Common myeloid progenitor, CD34-positive (primary cell): ENCODE results near the gene CRTC3.
"Not testable (repeated sequence)": the region's sequence is repeated elsewhere in the genome, so short reads cannot be mapped to it uniquely, and the experiment has no call there.

ENCODE experiments used
- CTCF ChIA-PET: fragments of 350-600 bp; sonication (Branson Sonifier 250); formaldehyde crosslinking; loops from one replicate; lab custom pipeline; 2021; ENCODE audit warnings: antibody characterized with exemption; lab: Charles Lee
- POLR2A ChIA-PET: fragments of 350-600 bp; sonication (Branson Sonifier 250); formaldehyde crosslinking; loops from one replicate; lab custom pipeline; 2021; ENCODE audit warnings: antibody characterized with exemption; lab: Charles Lee
- DNase-seq, 3 donors: peaks; one replicate each; pipeline versions ENCODE4 v3.0.0 to v3.0.0-alpha.2; 2013
- H3K27ac ChIP-seq, 2 experiments: 1 replicate in 1 of 2; 2 replicates in 1 of 2; pipeline ENCODE4 v1.7.0; 2013; ENCODE audit warnings: inconsistent platforms in 2 of 2, low read length in 2 of 2, mild to moderate bottlenecking in 2 of 2, low read depth in 1 of 2, moderate library complexity in 1 of 2; ENCODE audit not compliant: severe bottlenecking in 2 of 2, insufficient read depth in 1 of 2, poor library complexity in 1 of 2
- H3K27me3 ChIP-seq, 5 experiments: replicated peaks in 2 of 5; 1 replicate in 3 of 5; 2 replicates in 2 of 5; pipeline versions ENCODE4 v1.6.1 to v1.7.0; 2013; ENCODE audit warnings: low read length in 4 of 5, mild to moderate bottlenecking in 2 of 5, moderate library complexity in 2 of 5, inconsistent platforms in 1 of 5; ENCODE audit not compliant: insufficient read depth in 5 of 5, control insufficient read depth in 4 of 5
- H3K36me3 ChIP-seq, 4 experiments: 1 replicate in 2 of 4; 2 replicates in 2 of 4; pipeline versions ENCODE4 v1.6.1 to v1.7.0; 2013; ENCODE audit warnings: low read length in 3 of 4, control low read depth in 1 of 4, mild to moderate bottlenecking in 1 of 4; ENCODE audit not compliant: control insufficient read depth in 4 of 4, insufficient read depth in 4 of 4
- H3K4me1 ChIP-seq, 4 experiments: 1 replicate in 3 of 4; 2 replicates in 1 of 4; pipeline versions ENCODE4 v1.6.1 to v1.7.1; 2013; ENCODE audit warnings: low read length in 3 of 4, mild to moderate bottlenecking in 3 of 4, control low read depth in 1 of 4, inconsistent platforms in 1 of 4, moderate library complexity in 1 of 4; ENCODE audit not compliant: control insufficient read depth in 4 of 4, insufficient read depth in 4 of 4; ENCODE audit errors: control extremely low read depth in 1 of 4
- H3K4me3 ChIP-seq, 7 experiments: 1 replicate in 4 of 7; 2 replicates in 3 of 7; pipeline versions ENCODE4 v1.5.1 to v1.7.0; 2013; ENCODE audit warnings: mild to moderate bottlenecking in 7 of 7, low read length in 6 of 7, moderate library complexity in 6 of 7, inconsistent platforms in 2 of 7, low read depth in 2 of 7, control low read depth in 1 of 7; ENCODE audit not compliant: insufficient read depth in 4 of 7, control insufficient read depth in 1 of 7; ENCODE audit errors: extremely low read depth in 1 of 7
- H3K9me3 ChIP-seq, 5 experiments: 1 replicate in 4 of 5; 2 replicates in 1 of 5; pipeline versions ENCODE4 v1.6.1 to v1.7.1; 2013; ENCODE audit warnings: low read length in 4 of 5, mild to moderate bottlenecking in 2 of 5, inconsistent platforms in 1 of 5, low read depth in 1 of 5, moderate library complexity in 1 of 5; ENCODE audit not compliant: control insufficient read depth in 4 of 5, insufficient read depth in 2 of 5; ENCODE audit errors: control extremely low read depth in 1 of 5
- WGBS: methylation state at CpG from one replicate; pipeline ENCODE4 v1.1.5; 2013; ENCODE audit not compliant: insufficient coverage; 5-methylcytosine and 5-hydroxymethylcytosine counted together

Gene CRTC3

GRCh38 chr15:90650117-90650955 is 120.6 kb downstream of the CRTC3 start:
- DNase-seq: peak; percentile 56 to 83 (median 79)
- H3K4me1 ChIP-seq: peaks cover 14 to 48% (median 41%) of the 10 kb centered on the region in 4 experiments
- H3K27me3 ChIP-seq: no peaks in the 10 kb centered on the region
- H3K36me3 ChIP-seq: no peaks in the 10 kb centered on the region
- CTCF ChIA-PET: interaction anchor here (0.6 to 3.5 kb wide), 17 partner anchors 8 to 284 kb away, joined by 3 to 35 read pairs (median 4); partner anchors contain the start of genes FES, HDDC3 and UNC45A
- no peak overlapping the region for H3K4me3 ChIP-seq
- POLR2A ChIA-PET: no interaction called here
- 0% methylated on average over 5 of the region's 8 CpGs for WGBS
- peak overlapping the region in 1 of 2 experiments; percentile 25 for H3K27ac ChIP-seq
- H3K9me3 ChIP-seq: no peaks in the 10 kb centered on the region

DNA sequence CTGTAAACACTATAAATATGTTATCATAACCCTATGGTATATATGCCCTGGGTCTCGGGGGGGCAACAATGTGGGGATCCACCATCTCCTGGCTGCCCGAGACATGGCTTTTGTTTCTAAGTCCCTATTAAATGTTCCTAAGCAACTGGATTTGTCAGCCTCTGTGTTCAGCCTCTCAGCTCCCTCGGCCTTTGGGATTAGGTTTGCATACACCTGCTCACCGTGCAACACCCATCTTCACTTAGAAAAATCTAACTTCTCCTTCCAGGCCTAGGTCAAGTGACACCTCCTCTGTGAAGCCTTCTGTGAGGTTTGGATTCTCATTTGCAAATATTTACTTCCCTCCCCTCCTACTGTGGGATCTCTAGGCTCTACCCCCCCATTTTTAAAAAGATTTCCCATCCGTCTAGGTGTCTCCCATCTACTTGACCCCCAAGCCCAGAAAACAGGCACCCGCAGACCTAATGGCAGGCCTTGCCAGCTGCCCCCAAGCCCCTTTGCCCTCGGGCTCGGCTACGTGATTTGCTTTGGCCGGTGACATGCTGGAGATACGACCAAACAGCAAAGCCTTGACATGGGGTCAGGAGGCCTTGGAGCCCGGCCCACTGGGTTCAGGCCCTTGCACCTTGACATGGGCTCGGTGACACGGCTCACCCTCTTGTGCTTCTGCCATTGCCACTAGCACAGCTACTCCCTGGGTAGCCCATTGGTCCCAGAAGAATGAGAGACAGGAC is 121.4 kb downstream of the CRTC3 start:
- Histone ChIP-seq H3K27me3 (no peaks in the 10 kb centered on the region), H3K4me1 (peaks cover 14 to 54% (median 44%) of the 10 kb centered on the region in 4 experiments), H3K4me3 (no peak overlapping the region), H3K9me3 (no peaks in the 10 kb centered on the region), H3K36me3 (no peaks in the 10 kb centered on the region), H3K27ac (no peak overlapping the region)
- 98% methylated on average over 13 of the region's 14 CpGs for WGBS
- no peak for DNase-seq
- POLR2A ChIA-PET: interaction anchor here (0.6 kb wide), 1 partner anchor 112 kb away, joined by 3 read pairs; no protein-coding TSS in a partner anchor
- CTCF ChIA-PET: interaction anchor here (0.9 to 3.5 kb wide), 6 partner anchors 8 to 268 kb away, joined by 3 to 35 read pairs (median 6); partner anchors contain the start of gene FES

- Histone ChIP-seq H3K4me1 (peaks cover 28 to 67% (median 56%) of the 10 kb centered on the region in 4 experiments), H3K4me3 (no peak overlapping the region), H3K36me3 (no peaks in the 10 kb centered on the region), H3K27me3 (no peaks in the 10 kb centered on the region), H3K9me3 (no peaks in the 10 kb centered on the region), H3K27ac (no peak overlapping the region)
- ChIA-PET POLR2A (interaction anchor here (0.7 kb wide), 1 partner anchor 552 kb away, joined by 3 read pairs; no protein-coding TSS in a partner anchor), CTCF (interaction anchor here (0.9 to 3.2 kb wide), 5 partner anchors 12 to 74 kb away, joined by 3 to 11 read pairs (median 3); no protein-coding TSS in a partner anchor)
- DNase-seq: peak in 1 of 3 donors; percentile 57
- 82% methylated on average over 11 of the region's 12 CpGs for WGBS
These were observed 124.8 kb downstream of the CRTC3 start for GRCh38 chr15:90654233-90655136.

GRCh38 chr15:90657520-90658172 is 127.9 kb downstream of the CRTC3 start:
- H3K27ac ChIP-seq, POLR2A ChIA-PET, H3K27me3 ChIP-seq, H3K9me3 ChIP-seq, H3K36me3 ChIP-seq: not testable (repeated sequence)
- DNase-seq: peak in 2 of 3 donors; percentile 79 to 88
- Histone ChIP-seq H3K4me1 (peaks cover 42 to 78% (median 72%) of the 10 kb centered on the region in 4 experiments), H3K4me3 (peak overlapping the region in 6 of 7 experiments; percentile 41 to 72 (median 50))
- WGBS: 11% methylated on average over 1 of the region's 7 CpGs
- CTCF ChIA-PET: interaction anchor here (1.3 to 1.9 kb wide), 2 partner anchors 228 to 337 kb away, joined by 3 to 4 read pairs; no protein-coding TSS in a partner anchor

DNA sequence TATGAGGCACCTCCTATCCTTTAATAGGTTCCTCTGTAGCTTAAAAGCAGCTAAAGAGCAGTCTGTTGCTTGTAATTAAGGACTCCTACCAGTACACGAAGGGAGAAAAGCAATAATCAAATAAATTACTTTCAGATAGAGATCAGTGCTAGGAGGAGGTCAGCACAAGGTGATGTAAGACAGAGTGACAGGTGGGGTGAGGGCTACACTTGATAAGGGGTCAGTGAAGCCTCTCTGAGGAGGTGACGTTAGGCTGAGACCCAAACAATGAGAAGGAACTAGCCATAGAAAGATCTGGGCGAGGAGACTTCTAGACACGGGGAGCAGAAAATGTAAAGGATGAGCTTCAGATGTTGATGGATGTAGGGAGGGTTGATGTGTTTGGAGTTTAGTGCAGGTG is 129.8 kb downstream of the CRTC3 start:
- CTCF ChIA-PET: interaction anchor here (1.4 to 2.6 kb wide), 2 partner anchors 9 to 226 kb away, joined by 4 to 6 read pairs; no protein-coding TSS in a partner anchor
- H3K27ac ChIP-seq: no peak overlapping the region
- 92% methylated on average over 4 of the region's 4 CpGs for WGBS
- no peaks in the 10 kb centered on the region for H3K36me3 ChIP-seq
- H3K9me3 ChIP-seq: no peaks in the 10 kb centered on the region
- POLR2A ChIA-PET: interaction anchor here (0.9 kb wide), 1 partner anchor 27 kb away, joined by 4 read pairs; no protein-coding TSS in a partner anchor
- no peaks in the 10 kb centered on the region for H3K27me3 ChIP-seq
- H3K4me1 ChIP-seq: peaks cover 42 to 82% (median 73%) of the 10 kb centered on the region in 4 experiments
- no peak overlapping the region for H3K4me3 ChIP-seq
- no peak for DNase-seq
